ENCODE measurements around the gene MFRP. TPM values are rescaled to one million over a fixed set of nuclear protein-coding genes. Genes with fewer than 3 reads are reported as not detected.

MFRP gene
- total and polyA plus RNA-seq, 9 of the 15 experiments (the other 6 are each of a cell fraction or from before 2014, with no cell fraction given), result not detected

- TF ChIP-seq ZNF699 (CRISPR knock-in tag; IDR thresholded peaks at IDR 0.05; ENCODE audit: insufficient replicate concordance) (no peak), EWSR1 (IDR thresholded peaks at IDR 0.05; ENCODE audit: borderline replicate concordance, low read depth, partially characterized antibody) (no peak), HOXB6 (CRISPR knock-in tag; IDR thresholded peaks at IDR 0.05; ENCODE audit: borderline replicate concordance) (no peak), CC2D1A (IDR thresholded peaks at IDR 0.05) (peak; percentile 71), ZNF408 (CRISPR knock-in tag; IDR thresholded peaks at IDR 0.05; ENCODE audit: low read depth) (no peak), MEIS2 (IDR thresholded peaks at IDR 0.05; ENCODE audit: partially characterized antibody) (no peak), BHLHE40 (IDR thresholded peaks at IDR 0.05; ENCODE audit: low read length) (no peak), ZNF445 (CRISPR knock-in tag; IDR thresholded peaks at IDR 0.05; ENCODE audit: low read depth) (no peak), SMAD1 (IDR thresholded peaks at IDR 0.05; ENCODE audit: low read depth, low read length, partially characterized antibody) (no peak), GATAD2A (IDR thresholded peaks at IDR 0.05) (no peak), DACH1 (IDR thresholded peaks at IDR 0.05; ENCODE audit: partially characterized antibody) (peak; percentile 19), E2F8 (IDR thresholded peaks at IDR 0.05; ENCODE audit: low read depth, partially characterized antibody) (no peak), CBX8 (IDR thresholded peaks at IDR 0.05; ENCODE audit: borderline replicate concordance, extremely low read depth, low read depth, low read length, poor library complexity, severe bottlenecking) (no peak), SOX6 (IDR thresholded peaks at IDR 0.05) (no peak), ZNF324 (CRISPR knock-in tag; IDR thresholded peaks at IDR 0.05) (no peak), OTX1 (CRISPR knock-in tag; IDR thresholded peaks at IDR 0.05) (no peak), SMARCB1 (IDR thresholded peaks at IDR 0.05; ENCODE audit: insufficient read length, low read depth) (no peak), ZBTB1 (CRISPR knock-in tag; IDR thresholded peaks at IDR 0.05; ENCODE audit: borderline replicate concordance, low read depth) (no peak; the same call in 1 of the 2 replicates), ZNF12 (CRISPR knock-in tag; IDR thresholded peaks at IDR 0.05) (no peak), KAT8 (IDR thresholded peaks at IDR 0.05; ENCODE audit: low read depth) (no peak)
- TF ChIP-seq, protein P1, sequence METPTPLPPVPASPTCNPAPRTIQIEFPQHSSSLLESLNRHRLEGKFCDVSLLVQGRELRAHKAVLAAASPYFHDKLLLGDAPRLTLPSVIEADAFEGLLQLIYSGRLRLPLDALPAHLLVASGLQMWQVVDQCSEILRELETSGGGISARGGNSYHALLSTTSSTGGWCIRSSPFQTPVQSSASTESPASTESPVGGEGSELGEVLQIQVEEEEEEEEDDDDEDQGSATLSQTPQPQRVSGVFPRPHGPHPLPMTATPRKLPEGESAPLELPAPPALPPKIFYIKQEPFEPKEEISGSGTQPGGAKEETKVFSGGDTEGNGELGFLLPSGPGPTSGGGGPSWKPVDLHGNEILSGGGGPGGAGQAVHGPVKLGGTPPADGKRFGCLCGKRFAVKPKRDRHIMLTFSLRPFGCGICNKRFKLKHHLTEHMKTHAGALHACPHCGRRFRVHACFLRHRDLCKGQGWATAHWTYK (CRISPR knock-in tag; IDR thresholded peaks at IDR 0.05), result no peak
- TF ChIP-seq, protein P2, sequence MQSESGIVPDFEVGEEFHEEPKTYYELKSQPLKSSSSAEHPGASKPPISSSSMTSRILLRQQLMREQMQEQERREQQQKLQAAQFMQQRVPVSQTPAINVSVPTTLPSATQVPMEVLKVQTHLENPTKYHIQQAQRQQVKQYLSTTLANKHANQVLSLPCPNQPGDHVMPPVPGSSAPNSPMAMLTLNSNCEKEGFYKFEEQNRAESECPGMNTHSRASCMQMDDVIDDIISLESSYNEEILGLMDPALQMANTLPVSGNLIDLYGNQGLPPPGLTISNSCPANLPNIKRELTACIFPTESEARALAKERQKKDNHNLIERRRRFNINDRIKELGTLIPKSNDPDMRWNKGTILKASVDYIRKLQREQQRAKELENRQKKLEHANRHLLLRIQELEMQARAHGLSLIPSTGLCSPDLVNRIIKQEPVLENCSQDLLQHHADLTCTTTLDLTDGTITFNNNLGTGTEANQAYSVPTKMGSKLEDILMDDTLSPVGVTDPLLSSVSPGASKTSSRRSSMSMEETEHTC (IDR thresholded peaks at IDR 0.05), result no peak
- TF ChIP-seq, protein P3, sequence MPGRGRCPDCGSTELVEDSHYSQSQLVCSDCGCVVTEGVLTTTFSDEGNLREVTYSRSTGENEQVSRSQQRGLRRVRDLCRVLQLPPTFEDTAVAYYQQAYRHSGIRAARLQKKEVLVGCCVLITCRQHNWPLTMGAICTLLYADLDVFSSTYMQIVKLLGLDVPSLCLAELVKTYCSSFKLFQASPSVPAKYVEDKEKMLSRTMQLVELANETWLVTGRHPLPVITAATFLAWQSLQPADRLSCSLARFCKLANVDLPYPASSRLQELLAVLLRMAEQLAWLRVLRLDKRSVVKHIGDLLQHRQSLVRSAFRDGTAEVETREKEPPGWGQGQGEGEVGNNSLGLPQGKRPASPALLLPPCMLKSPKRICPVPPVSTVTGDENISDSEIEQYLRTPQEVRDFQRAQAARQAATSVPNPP (IDR thresholded peaks at IDR 0.05; ENCODE audit: borderline replicate concordance, insufficient read depth, insufficient read length), result no peak
These were observed 22.9 kb downstream of the MFRP start (continued) for GRCh38 chr11:119323532-119324033.

All from K562 (cell line).